Stimulated activated CD4-positive, alpha-beta T cell treated with anti-CD3 and anti-CD28 coated beads, Interleukin-4, amount 100 ng/mL, for 48 hours (primary cell): ENCODE results near the gene DIPK2B.

Experiments
- DNase-seq, 2 donors: peaks; one replicate each; pipeline ENCODE4 v3.0.0-alpha.2; 2020; ENCODE audit warnings: low read depth in 2 of 2

DIPK2B gene

GRCh38 chrX:45164021-45164621, 36.6 kb downstream of the DIPK2B start:
- no peak for DNase-seq

- DNase-seq: no peak
Observed at GRCh38 chrX:45157647-45158046, 43.0 kb downstream of the DIPK2B start.

GRCh38 chrX:45154462-45154861, 46.2 kb downstream of the DIPK2B start:
- no peak for DNase-seq

GRCh38 chrX:45154033-45154360, 46.7 kb downstream of the DIPK2B start:
- no peak for DNase-seq
